AG09309 (cell line): ENCODE data around the gene RAB3GAP1.
"Not testable (repeated sequence)": the region's sequence is repeated elsewhere in the genome, so short reads cannot be mapped to it uniquely, and the experiment has no call there.

Experiments used
- DNase-seq: peaks from one replicate; pipeline ENCODE4 v3.0.0-alpha.2; 2010; ENCODE audit warnings: low read depth
- H3K4me3 ChIP-seq: 2 replicates; pipeline ENCODE4 v1.5.1; 2011; ENCODE audit warnings: mild to moderate bottlenecking, low read depth, low read length, moderate library complexity; ENCODE audit not compliant: control insufficient read depth
- CTCF ChIP-seq: IDR thresholded peaks from 2 replicates; pipeline ENCODE4 v1.5.1; 2011; ENCODE audit warnings: mild to moderate bottlenecking, low read depth, low read length, inconsistent platforms; ENCODE audit not compliant: insufficient read depth, control insufficient read depth; ENCODE audit errors: missing control alignments

The RAB3GAP1 gene

GRCh38 chr2:135099802-135100483 lies 47.9 kb downstream of the RAB3GAP1 start:
- DNase-seq = no peak
- H3K4me3 ChIP-seq = no peak overlapping the region

GRCh38 chr2:135103843-135104242 lies 51.8 kb downstream of the RAB3GAP1 start:
- DNase-seq = no peak
- H3K4me3 ChIP-seq = no peak overlapping the region
- no peak for TF ChIP-seq CTCF

More at GRCh38 chr2:135099802-135100483, 47.9 kb downstream of the RAB3GAP1 start:
- TF ChIP-seq CTCF = no peak

GRCh38 chr2:135105513-135106316 lies 53.6 kb downstream of the RAB3GAP1 start:
- not testable (repeated sequence) for DNase-seq, H3K4me3 ChIP-seq

- H3K4me3 ChIP-seq = no peak overlapping the region
- TF ChIP-seq CTCF = no peak
- no peak for DNase-seq
These were observed 61.2 kb downstream of the RAB3GAP1 start for GRCh38 chr2:135113322-135113721.

- TF ChIP-seq CTCF = no peak
- no peak overlapping the region for H3K4me3 ChIP-seq
- no peak for DNase-seq
These were observed 67.5 kb downstream of the RAB3GAP1 start for GRCh38 chr2:135119582-135119981.

DNA sequence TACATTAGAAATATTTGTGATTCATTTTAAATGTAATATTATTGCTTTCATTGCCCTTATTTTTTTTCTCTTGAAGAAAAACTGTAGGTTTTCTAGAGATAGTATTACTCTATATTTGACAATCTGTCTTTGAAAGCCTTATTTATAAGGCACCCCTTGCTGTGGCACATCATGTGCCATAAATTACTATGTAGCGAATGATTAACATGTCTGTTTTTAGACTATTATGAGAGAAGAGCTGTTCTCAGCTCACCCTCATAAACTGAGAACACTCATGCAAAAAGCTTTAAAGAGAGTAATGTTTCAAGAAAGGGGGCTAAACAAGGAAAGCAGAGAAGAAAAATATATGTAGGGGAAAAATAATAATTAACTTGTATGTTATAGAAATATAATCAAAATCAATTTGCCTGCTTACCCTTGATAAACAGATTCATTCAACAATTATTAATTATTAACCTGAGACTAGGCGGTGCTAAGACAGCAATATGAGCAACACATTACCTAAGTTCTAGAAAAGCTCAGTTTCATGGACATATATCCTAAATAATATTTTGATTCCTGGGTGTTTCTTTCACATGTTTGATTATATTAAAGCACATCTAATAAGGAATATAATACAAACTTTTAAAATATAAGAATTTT lies 69.0 kb downstream of the RAB3GAP1 start:
- no peak for DNase-seq
- no peak for TF ChIP-seq CTCF
- no peak overlapping the region for H3K4me3 ChIP-seq

DNA sequence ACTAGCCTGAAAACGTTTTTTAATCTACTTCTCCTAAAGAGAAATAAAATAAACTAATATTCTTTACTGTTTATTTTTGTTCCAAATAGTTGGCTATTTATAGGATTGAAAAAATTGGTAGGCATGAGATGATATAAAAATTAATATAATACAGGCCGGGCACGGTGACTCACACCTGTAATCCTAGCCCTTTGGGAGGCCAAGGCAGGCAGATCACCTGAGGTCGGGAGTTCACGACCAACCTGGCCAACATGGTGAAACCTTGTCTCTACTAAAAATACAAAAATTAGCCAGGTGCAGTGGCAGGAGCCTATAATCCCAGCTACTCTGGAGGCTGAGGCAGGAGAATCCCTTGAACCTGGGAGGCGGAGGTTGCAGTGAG lies 69.6 kb downstream of the RAB3GAP1 start:
- not testable (repeated sequence) for H3K4me3 ChIP-seq, DNase-seq
